Thyroid gland (tissue), 4 donors: Measurements from ENCODE around the gene TMEM50A. TPM values are rescaled to one million over a fixed set of nuclear protein-coding genes. Genes with fewer than 3 reads are reported as not detected.
"Not testable (repeated sequence)": the region's sequence is repeated elsewhere in the genome, so short reads cannot be mapped to it uniquely, and the experiment has no call there.

Experiments
- DNase-seq, 2 donors: peaks; one replicate each; pipeline ENCODE4 v3.0.0-alpha.2; 2019
- H3K27ac ChIP-seq, 3 donors: fragments of 200-600 bp; sonication (generic); 1 replicate in 2 of 3; 2 replicates in 1 of 3; pipeline ENCODE4 v1.5.1; 2016 to 2019; ENCODE audit warnings: mild to moderate bottlenecking in 1 of 3, moderate library complexity in 1 of 3
- H3K27me3 ChIP-seq: fragments of 200-600 bp; sonication (generic); one replicate; pipeline ENCODE4 v1.5.1; 2019
- H3K36me3 ChIP-seq, 2 donors: fragments of 200-600 bp; sonication (generic); one replicate each; pipeline ENCODE4 v1.5.1; 2016 to 2019
- H3K4me1 ChIP-seq, 2 donors: fragments of 200-600 bp; sonication (generic); one replicate each; pipeline ENCODE4 v1.5.1; 2017 to 2019
- H3K4me3 ChIP-seq, 3 donors: fragments of 200-600 bp; sonication (generic); replicated peaks in 1 of 3; 1 replicate in 2 of 3; 2 replicates in 1 of 3; pipeline ENCODE4 v1.5.1; 2016; ENCODE audit warnings: mild to moderate bottlenecking in 1 of 3
- H3K9me3 ChIP-seq: fragments of 200-600 bp; sonication (generic); one replicate; pipeline ENCODE4 v1.5.1; 2017
- CTCF ChIP-seq, 6 experiments: fragments of 200-600 bp in 3 of 6; fragments of 450-650 bp in 3 of 6; sonication (generic) in 3 of 6; IDR thresholded peaks; one replicate each; pipeline ENCODE4 v1.5.1; 2016 to 2019; ENCODE audit warnings: antibody characterized with exemption in 6 of 6, mild to moderate bottlenecking in 2 of 6, inconsistent platforms in 1 of 6, moderate library complexity in 1 of 6
- POLR2A ChIP-seq, 2 donors: fragments of 450-650 bp; IDR thresholded peaks; one replicate each; pipeline ENCODE4 v1.6.1; 2017; ENCODE audit warnings: antibody characterized with exemption in 2 of 2, mild to moderate bottlenecking in 2 of 2, moderate library complexity in 1 of 2
- WGBS, 2 donors: methylation state at CpG; one replicate each; pipeline ENCODE4 v1.1.5; 2017; 5-methylcytosine and 5-hydroxymethylcytosine counted together
- intact Hi-C: fragments of 100-400 bp; cut with DNase I; formaldehyde crosslinking; loops from one replicate; pipeline ENCODE4 v1.15.1; 2023
- total RNA-seq, 4 donors: library from RNA; depleted of rRNA; stranded (reverse); fragments of >200 nt; gene quantifications; one replicate each; pipeline ENCODE4 v1.2.3, GENCODE V29; 2016

Gene TMEM50A
- total RNA-seq, 4 donors from 2014 or later = 66.4 to 89.2 (median 78.5) TPM

GRCh38 chr1:25361901-25362300 lies 23.8 kb downstream of the TMEM50A start:
- intact Hi-C loops = no loop called here
- peak overlapping the region in 2 of 3 donors; percentile 12 to 32 for H3K27ac ChIP-seq
- WGBS, 2 donors = 62 to 71% methylated on average over 2 of the region's 2 CpGs
- no peaks in the 10 kb centered on the region for H3K9me3 ChIP-seq
- peaks cover 4 to 8% of the 10 kb centered on the region in 2 donors for H3K4me1 ChIP-seq
- no peak overlapping the region for H3K4me3 ChIP-seq
- no peak for DNase-seq
- TF ChIP-seq POLR2A (IDR thresholded peaks at IDR 0.05) = no peak
- TF ChIP-seq CTCF (IDR thresholded peaks at IDR 0.05) = no peak
- no peaks in the 10 kb centered on the region for H3K27me3 ChIP-seq
- peaks cover 0 to 2% of the 10 kb centered on the region in 2 donors for H3K36me3 ChIP-seq

- WGBS, 2 donors = no CpG with 5 or more reads among the region's 17 CpGs
- H3K4me3 ChIP-seq, DNase-seq, H3K36me3 ChIP-seq, H3K27me3 ChIP-seq, intact Hi-C loops, H3K9me3 ChIP-seq, H3K27ac ChIP-seq, H3K4me1 ChIP-seq: not testable (repeated sequence)
Observed at GRCh38 chr1:25362634-25363559, 24.8 kb downstream of the TMEM50A start.

- H3K4me1 ChIP-seq = no peaks in the 10 kb centered on the region
- WGBS, 2 donors = 83 to 85% methylated on average over 4 of the region's 4 CpGs
- intact Hi-C loops = no loop called here
- DNase-seq = no peak
- no peak overlapping the region for H3K27ac ChIP-seq
- no peaks in the 10 kb centered on the region for H3K9me3 ChIP-seq
- H3K36me3 ChIP-seq = no peaks in the 10 kb centered on the region
- H3K27me3 ChIP-seq = no peaks in the 10 kb centered on the region
- TF ChIP-seq POLR2A (IDR thresholded peaks at IDR 0.05) (no peak), CTCF (IDR thresholded peaks at IDR 0.05) (no peak)
- H3K4me3 ChIP-seq = no peak overlapping the region
Observed at GRCh38 chr1:25369241-25369640, 31.1 kb downstream of the TMEM50A start.

GRCh38 chr1:25369691-25370271 lies 31.6 kb downstream of the TMEM50A start:
- H3K36me3 ChIP-seq, H3K4me3 ChIP-seq, intact Hi-C loops, H3K27ac ChIP-seq, H3K27me3 ChIP-seq, H3K9me3 ChIP-seq, DNase-seq, H3K4me1 ChIP-seq: not testable (repeated sequence)
- WGBS, 2 donors = 86 to 96% methylated on average over 12 of the region's 12 CpGs

GRCh38 chr1:25371757-25372156 lies 33.6 kb downstream of the TMEM50A start:
- H3K4me3 ChIP-seq, H3K27ac ChIP-seq, DNase-seq, H3K9me3 ChIP-seq, H3K27me3 ChIP-seq, H3K4me1 ChIP-seq, intact Hi-C loops, H3K36me3 ChIP-seq: not testable (repeated sequence)
- 68 to 76% methylated on average over 7 of the region's 7 CpGs for WGBS, 2 donors

DNA sequence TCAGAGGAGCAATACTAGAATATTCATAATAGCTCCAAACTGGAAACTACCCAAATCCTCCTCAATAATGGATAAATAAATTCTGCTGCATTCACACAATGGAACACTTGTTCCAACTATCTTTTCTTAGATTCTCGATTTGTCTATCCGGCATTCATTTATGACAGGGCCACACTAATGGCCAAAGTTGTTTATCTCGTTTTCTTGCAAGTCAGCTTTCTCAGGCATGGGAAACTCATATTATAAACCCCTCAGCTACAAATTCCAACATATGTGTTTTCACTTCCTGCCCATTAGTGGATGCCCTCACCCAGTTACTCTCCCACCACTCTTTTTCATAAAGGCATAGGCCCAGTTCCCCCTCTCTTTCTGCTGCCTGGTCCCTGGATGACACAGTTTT lies 40.2 kb downstream of the TMEM50A start:
- H3K27ac ChIP-seq, H3K4me1 ChIP-seq, H3K36me3 ChIP-seq, H3K27me3 ChIP-seq, intact Hi-C loops, DNase-seq, H3K9me3 ChIP-seq, H3K4me3 ChIP-seq: not testable (repeated sequence)
- WGBS, 2 donors = 87 to 94% methylated on average over 3 of the region's 3 CpGs

- H3K9me3 ChIP-seq, DNase-seq, H3K36me3 ChIP-seq, H3K4me3 ChIP-seq, H3K27me3 ChIP-seq, H3K4me1 ChIP-seq, H3K27ac ChIP-seq, intact Hi-C loops: not testable (repeated sequence)
- 78 to 95% methylated on average over 1 of the region's 1 CpG for WGBS, 2 donors
Observed at GRCh38 chr1:25382543-25382942, 44.4 kb downstream of the TMEM50A start.

DNA sequence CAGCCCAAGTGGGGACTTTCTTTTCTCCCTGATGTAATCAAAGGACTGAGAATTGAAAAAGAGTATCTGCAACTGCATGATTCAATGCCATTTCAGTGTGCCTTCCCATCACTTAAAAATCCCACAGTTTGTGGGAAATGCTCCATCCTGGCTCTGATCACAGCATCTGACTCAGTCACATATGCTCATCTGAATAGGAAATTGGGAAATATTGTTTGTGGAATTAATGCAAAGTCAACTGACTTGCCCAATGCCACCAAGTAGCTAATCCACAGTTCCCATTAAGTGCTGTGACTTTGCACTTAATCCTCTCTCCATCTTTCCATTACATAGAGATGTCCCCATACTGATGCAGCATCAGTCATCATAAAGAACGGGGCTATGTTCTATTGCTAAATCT lies 45.0 kb downstream of the TMEM50A start:
- 90 to 93% methylated on average over 1 of the region's 1 CpG for WGBS, 2 donors
- H3K27ac ChIP-seq, H3K9me3 ChIP-seq: not testable (repeated sequence)

GRCh38 chr1:25383875-25384274 lies 45.7 kb downstream of the TMEM50A start:
- no CpG with 5 or more reads among the region's 1 CpG for WGBS, 2 donors
- H3K9me3 ChIP-seq, intact Hi-C loops: not testable (repeated sequence)

More for the DNA sequence above, 45.0 kb downstream of the TMEM50A start:
- H3K27me3 ChIP-seq, DNase-seq, intact Hi-C loops, H3K4me1 ChIP-seq, H3K4me3 ChIP-seq, H3K36me3 ChIP-seq: not testable (repeated sequence)

DNA sequence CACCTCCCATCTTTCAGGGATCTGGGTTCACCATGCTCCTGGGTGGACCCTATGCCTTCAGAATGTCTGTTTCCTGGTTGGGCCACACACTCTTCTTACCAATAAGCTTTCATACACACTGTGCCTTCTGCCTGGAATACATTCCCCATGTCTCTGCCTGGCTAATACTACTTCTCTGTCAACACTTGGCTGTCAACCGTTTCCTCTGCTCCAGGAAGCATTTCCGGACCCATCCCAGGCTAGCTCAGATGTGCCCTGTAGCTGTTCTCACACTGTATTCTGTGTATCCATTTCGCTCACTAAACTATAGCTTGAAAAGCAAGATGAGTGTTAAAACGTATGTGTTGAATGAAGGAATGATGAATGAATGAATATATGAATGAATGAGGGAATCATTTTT lies 49.0 kb downstream of the TMEM50A start:
- H3K27ac ChIP-seq, intact Hi-C loops, H3K4me3 ChIP-seq, H3K36me3 ChIP-seq, H3K4me1 ChIP-seq, H3K9me3 ChIP-seq, H3K27me3 ChIP-seq, DNase-seq: not testable (repeated sequence)
- 75 to 79% methylated on average over 4 of the region's 4 CpGs for WGBS, 2 donors

More at GRCh38 chr1:25383875-25384274, 45.7 kb downstream of the TMEM50A start:
- not testable (repeated sequence) for DNase-seq, H3K4me3 ChIP-seq, H3K4me1 ChIP-seq, H3K36me3 ChIP-seq, H3K27ac ChIP-seq, H3K27me3 ChIP-seq

GRCh38 chr1:25388691-25389090 lies 50.6 kb downstream of the TMEM50A start:
- 68 to 71% methylated on average over 4 of the region's 9 CpGs for WGBS, 2 donors

More at GRCh38 chr1:25388691-25389090, 50.6 kb downstream of the TMEM50A start:
- intact Hi-C loops, H3K27me3 ChIP-seq, H3K4me3 ChIP-seq, H3K27ac ChIP-seq, H3K4me1 ChIP-seq, H3K36me3 ChIP-seq, H3K9me3 ChIP-seq: not testable (repeated sequence)
- peak; percentile 9 to 11 for DNase-seq
